ENCODE data around the gene TTC16.

- no peak for TF ChIP-seq POLR2A (IDR thresholded peaks at IDR 0.05; ENCODE audit: low read depth, low read length)
- TF ChIP-seq TAF1 (IDR thresholded peaks at IDR 0.05; ENCODE audit: borderline replicate concordance, low read depth, low read length): 0 out of 2 replicates have a peak, but pooled peaks have one; percentile 11
Measured at GRCh38 chr9:127771570-127772189, 55.8 kb downstream of the TTC16 start.

Measured in GM12892 (cell line).